Gastrocnemius medialis (tissue), 4 donors: ENCODE measurements around the gene KRT75.

Experiments
- CTCF ChIP-seq, 5 experiments: fragments of 450-650 bp in 3 of 5; fragments of 200-600 bp in 2 of 5; sonication (generic) in 2 of 5; IDR thresholded peaks in 4 of 5; conservative IDR thresholded peaks in 1 of 5; 1 replicate in 4 of 5; 2 replicates in 1 of 5; pipeline ENCODE4 v1.5.1; 2016 to 2019; ENCODE audit warnings: antibody characterized with exemption in 5 of 5, mild to moderate bottlenecking in 3 of 5, moderate library complexity in 3 of 5
- POLR2A ChIP-seq, 2 donors: fragments of 450-650 bp; IDR thresholded peaks; one replicate each; pipeline ENCODE4 v1.6.1; 2017; ENCODE audit warnings: antibody characterized with exemption in 2 of 2, mild to moderate bottlenecking in 2 of 2, moderate library complexity in 2 of 2

DNA sequence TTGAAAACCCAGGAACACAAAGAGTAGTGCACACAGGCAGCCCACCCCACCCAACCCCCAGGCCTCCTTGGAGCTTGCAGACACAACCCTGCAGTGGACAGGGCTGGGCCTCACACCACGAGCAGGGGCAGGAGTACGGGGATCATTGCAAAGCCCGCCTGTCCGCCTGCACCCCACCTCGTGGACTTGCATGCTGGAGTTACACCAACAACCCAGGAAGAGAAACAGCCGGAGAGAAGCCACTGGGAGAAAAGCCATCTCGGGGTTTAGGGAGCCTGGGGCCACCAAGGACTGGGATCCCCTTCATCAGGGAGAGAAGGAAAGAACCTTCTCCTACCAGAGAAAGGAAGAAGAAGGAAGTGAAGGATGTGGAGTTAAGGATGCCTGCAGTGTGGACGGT, 56.9 kb downstream of the KRT75 start:
- no peak for TF ChIP-seq CTCF (IDR thresholded peaks at IDR 0.05 in 4 of 5, conservative IDR thresholded peaks at IDR 0.05 in 1 of 5)
- no peak for TF ChIP-seq POLR2A (IDR thresholded peaks at IDR 0.05)
